ENCODE results near the gene APBA2.

Gene APBA2

GRCh38 chr15:29088666-29089065 is 202.9 kb downstream of the APBA2 start:
- Mint-ChIP-seq H3K36me3 (ENCODE audit: low read depth) (peaks cover 24% of the 10 kb centered on the region), H3K27me3 (ENCODE audit: low read depth, poor library complexity) (no peaks in the 10 kb centered on the region), H3K4me3 (no peak overlapping the region), H3K9me3 (peaks cover 11% of the 10 kb centered on the region), H3K27ac (no peak overlapping the region), H3K4me1 (peaks cover 45% of the 10 kb centered on the region)
- DNase-seq = no peak
- TF ChIP-seq, protein P1, sequence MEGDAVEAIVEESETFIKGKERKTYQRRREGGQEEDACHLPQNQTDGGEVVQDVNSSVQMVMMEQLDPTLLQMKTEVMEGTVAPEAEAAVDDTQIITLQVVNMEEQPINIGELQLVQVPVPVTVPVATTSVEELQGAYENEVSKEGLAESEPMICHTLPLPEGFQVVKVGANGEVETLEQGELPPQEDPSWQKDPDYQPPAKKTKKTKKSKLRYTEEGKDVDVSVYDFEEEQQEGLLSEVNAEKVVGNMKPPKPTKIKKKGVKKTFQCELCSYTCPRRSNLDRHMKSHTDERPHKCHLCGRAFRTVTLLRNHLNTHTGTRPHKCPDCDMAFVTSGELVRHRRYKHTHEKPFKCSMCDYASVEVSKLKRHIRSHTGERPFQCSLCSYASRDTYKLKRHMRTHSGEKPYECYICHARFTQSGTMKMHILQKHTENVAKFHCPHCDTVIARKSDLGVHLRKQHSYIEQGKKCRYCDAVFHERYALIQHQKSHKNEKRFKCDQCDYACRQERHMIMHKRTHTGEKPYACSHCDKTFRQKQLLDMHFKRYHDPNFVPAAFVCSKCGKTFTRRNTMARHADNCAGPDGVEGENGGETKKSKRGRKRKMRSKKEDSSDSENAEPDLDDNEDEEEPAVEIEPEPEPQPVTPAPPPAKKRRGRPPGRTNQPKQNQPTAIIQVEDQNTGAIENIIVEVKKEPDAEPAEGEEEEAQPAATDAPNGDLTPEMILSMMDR (IDR thresholded peaks at IDR 0.05) = no peak

GRCh38 chr15:29089731-29090616 is 204.2 kb downstream of the APBA2 start:
- H3K27me3 Mint-ChIP-seq (ENCODE audit: low read depth, poor library complexity) = no peaks in the 10 kb centered on the region
- H3K27ac Mint-ChIP-seq = no peak overlapping the region
- TF ChIP-seq, protein P1 (IDR thresholded peaks at IDR 0.05) = peak; percentile 35
- peaks cover 21% of the 10 kb centered on the region for H3K36me3 Mint-ChIP-seq (ENCODE audit: low read depth)
- H3K9me3 Mint-ChIP-seq = peaks cover 6% of the 10 kb centered on the region
- DNase-seq = no peak
- peaks cover 54% of the 10 kb centered on the region for H3K4me1 Mint-ChIP-seq
- no peak overlapping the region for H3K4me3 Mint-ChIP-seq

- DNase-seq = peak; percentile 46
- Mint-ChIP-seq H3K4me1 (peaks cover 49% of the 10 kb centered on the region), H3K4me3 (no peak overlapping the region), H3K27ac (no peak overlapping the region), H3K36me3 (ENCODE audit: low read depth) (peaks cover 17% of the 10 kb centered on the region), H3K9me3 (no peaks in the 10 kb centered on the region), H3K27me3 (ENCODE audit: low read depth, poor library complexity) (no peaks in the 10 kb centered on the region)
- TF ChIP-seq, protein P1 (IDR thresholded peaks at IDR 0.05) = peak; percentile 74
Measured at GRCh38 chr15:29090617-29091466, 205.1 kb downstream of the APBA2 start.

- no peak for DNase-seq
- Mint-ChIP-seq H3K27me3 (ENCODE audit: low read depth, poor library complexity) (no peaks in the 10 kb centered on the region), H3K4me3 (no peak overlapping the region), H3K9me3 (no peaks in the 10 kb centered on the region), H3K36me3 (ENCODE audit: low read depth) (peaks cover 19% of the 10 kb centered on the region), H3K4me1 (peaks cover 52% of the 10 kb centered on the region), H3K27ac (no peak overlapping the region)
- TF ChIP-seq, protein P1 (IDR thresholded peaks at IDR 0.05) = no peak
Measured at GRCh38 chr15:29091666-29092065, 205.9 kb downstream of the APBA2 start.

- peaks cover 19% of the 10 kb centered on the region for H3K36me3 Mint-ChIP-seq (ENCODE audit: low read depth)
- H3K27me3 Mint-ChIP-seq (ENCODE audit: low read depth, poor library complexity) = no peaks in the 10 kb centered on the region
- H3K9me3 Mint-ChIP-seq = no peaks in the 10 kb centered on the region
- DNase-seq = no peak
- no peak overlapping the region for H3K4me3 Mint-ChIP-seq
- TF ChIP-seq, protein P1 (IDR thresholded peaks at IDR 0.05) = no peak
- peaks cover 58% of the 10 kb centered on the region for H3K4me1 Mint-ChIP-seq
- peak overlapping the region; percentile 39 for H3K27ac Mint-ChIP-seq
Measured at GRCh38 chr15:29092376-29093064, 206.7 kb downstream of the APBA2 start.
